GM13976 (cell line): ENCODE data around the gene SPATA13.
"Not testable (repeated sequence)": the region's sequence is repeated elsewhere in the genome, so short reads cannot be mapped to it uniquely, and the experiment has no call there.

Experiments used
- DNase-seq: peaks from one replicate; pipeline ENCODE4 v3.0.0; 2012; ENCODE audit warnings: low spot score
- CTCF ChIP-seq: IDR thresholded peaks from 2 replicates; pipeline ENCODE4 v1.5.1; 2012; ENCODE audit warnings: borderline replicate concordance, mild to moderate bottlenecking; ENCODE audit not compliant: insufficient read depth; ENCODE audit errors: extremely low read depth, missing control alignments, control extremely low read depth
- in situ Hi-C: fragments of 300-500 bp; cut with MboI; formaldehyde crosslinking; loops from one replicate; pipeline ENCODE4 v1.12.0; 2022; ENCODE audit warnings: low sequenced_read_pairs, mixed read lengths, inconsistent platforms; ENCODE audit not compliant: unreplicated experiment

Gene SPATA13

GRCh38 chr13:24338721-24339120, 178.2 kb downstream of the SPATA13 start:
- in situ Hi-C loops = no loop called here
- TF ChIP-seq CTCF = no peak
- DNase-seq = no peak

- no peak for TF ChIP-seq CTCF
- no peak for DNase-seq
Observed at GRCh38 chr13:24339937-24340607, 179.6 kb downstream of the SPATA13 start.

GRCh38 chr13:24340608-24340955, 180.1 kb downstream of the SPATA13 start:
- DNase-seq = no peak
- in situ Hi-C loops = no loop called here
- no peak for TF ChIP-seq CTCF

More at GRCh38 chr13:24339937-24340607, 179.6 kb downstream of the SPATA13 start:
- in situ Hi-C loops = no loop called here

- no peak for DNase-seq
- no peak for TF ChIP-seq CTCF
- in situ Hi-C loops = no loop called here
Observed at GRCh38 chr13:24341439-24341838, 180.9 kb downstream of the SPATA13 start.

- no peak for TF ChIP-seq CTCF
- in situ Hi-C loops = no loop called here
- no peak for DNase-seq
Observed at GRCh38 chr13:24348385-24348784, 187.9 kb downstream of the SPATA13 start.

- in situ Hi-C loops = no loop called here
- no peak for TF ChIP-seq CTCF
- DNase-seq = no peak
Observed at GRCh38 chr13:24348797-24349515, 188.4 kb downstream of the SPATA13 start.

- in situ Hi-C loops, DNase-seq: not testable (repeated sequence)
Observed at GRCh38 chr13:24349778-24350664, 189.5 kb downstream of the SPATA13 start.
